Mesenteric fat pad (tissue), 1 donor: ENCODE data around the gene ZDHHC18. TPM values are rescaled to one million over a fixed set of nuclear protein-coding genes. Genes with fewer than 3 reads are reported as not detected.
A peak's percentile ranks its signal among the peaks of the same experiment; 100 is the strongest.

ENCODE experiments used
- DNase-seq: peaks from one replicate; pipeline ENCODE4 v3.0.0-alpha.2; 2020; ENCODE audit warnings: low spot score
- total RNA-seq: library from RNA; stranded (reverse); fragmentation: NEBNext Ultra II Directional; extraction: Animal tissue kit (Norgen Biotek cat#: 25700); gene quantifications from one replicate; pipeline ENCODE4 v1.2.1, GENCODE V29; 2021
- donor health status: DM: yes; HTN: yes; CAD: no.

Gene ZDHHC18
- total RNA-seq, 1 donor from 2014 or later, result 52.5 TPM

DNA sequence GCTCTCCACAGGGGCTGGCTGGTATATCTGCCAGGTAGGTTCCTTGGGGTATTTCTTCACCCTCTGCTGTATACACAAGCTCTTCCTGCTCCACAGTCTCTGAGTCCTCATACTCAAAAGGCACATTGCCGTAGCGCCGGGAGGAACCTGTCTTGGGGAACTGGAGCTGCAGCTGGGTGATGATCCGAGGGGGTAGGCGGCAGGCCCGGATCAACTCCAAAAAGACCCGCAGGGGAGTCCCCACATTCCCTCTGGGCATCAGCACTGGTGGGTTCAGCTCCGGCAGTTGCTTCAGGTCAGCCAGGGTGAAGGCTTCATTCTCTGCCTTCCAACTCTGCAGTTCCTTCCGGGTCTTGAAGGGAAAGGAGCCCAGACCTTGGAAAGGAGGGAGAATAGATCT lies 70.9 kb downstream of the ZDHHC18 start:
- DNase-seq, result no peak

GRCh38 chr1:26900001-26900814 lies 73.7 kb downstream of the ZDHHC18 start, which contains the start of gene GPATCH3:
Gene GPATCH3, minus strand, starts transcription at chr1:26900467. Its CDS starts 25 bp downstream, at chr1:26900442.
- DNase-seq, result peak; percentile 96

GRCh38 chr1:26900815-26901511 lies 74.5 kb downstream of the ZDHHC18 start:
- no peak for DNase-seq

Other genes with a start within 250 kb of the ZDHHC18 start
- gene ARID1A, start 130.7 kb upstream of the ZDHHC18 start, total RNA-seq, result 64.2 TPM
- gene PIGV, start 38.7 kb upstream of the ZDHHC18 start, total RNA-seq, result 9.0 TPM
- 1.3 TPM for gene SFN, start 36.5 kb downstream of the ZDHHC18 start, total RNA-seq
- 28.5 TPM for gene GPN2, start 63.6 kb downstream of the ZDHHC18 start, total RNA-seq
- gene GPATCH3, start 73.8 kb downstream of the ZDHHC18 start, total RNA-seq, result 13.0 TPM
- gene NR0B2, start 87.3 kb downstream of the ZDHHC18 start, total RNA-seq, result 0.29 TPM
- gene NUDC, start 95.1 kb downstream of the ZDHHC18 start, total RNA-seq, result 49.7 TPM
- gene KDF1, start 133.8 kb downstream of the ZDHHC18 start, total RNA-seq, result not detected
- 1.7 TPM for gene TRNP1, start 167.0 kb downstream of the ZDHHC18 start, total RNA-seq
- 3.3 TPM for gene TENT5B, start 186.2 kb downstream of the ZDHHC18 start, total RNA-seq